ENCODE data around the gene TSPAN17.

TSPAN17 gene

GRCh38 chr5:176703857-176704256, 56.6 kb downstream of the TSPAN17 start:
- H3K27ac ChIP-seq: no peak overlapping the region
- TF ChIP-seq ZFX (IDR thresholded peaks at IDR 0.05) (no peak), CTCF (conservative IDR thresholded peaks at IDR 0.05) (no peak)

GRCh38 chr5:176704355-176704754, 57.1 kb downstream of the TSPAN17 start:
- TF ChIP-seq CTCF (conservative IDR thresholded peaks at IDR 0.05): no peak
- no peak for TF ChIP-seq ZFX (IDR thresholded peaks at IDR 0.05)
- no peak overlapping the region for H3K27ac ChIP-seq

- TF ChIP-seq CTCF (conservative IDR thresholded peaks at IDR 0.05) (no peak), ZFX (IDR thresholded peaks at IDR 0.05) (no peak)
- no peak overlapping the region for H3K27ac ChIP-seq
Observed at GRCh38 chr5:176704817-176705216, 57.5 kb downstream of the TSPAN17 start.
